GM19468 (cell line): Measurements from ENCODE around the gene CAMTA1.

Source experiments
- ATAC-seq: cut with Tn5 transposase; IDR thresholded peaks from one replicate; pipeline ENCODE4 v1.9.1; 2021; ENCODE audit warnings: mild to moderate bottlenecking, moderate library complexity, moderate number of reproducible peaks; ENCODE audit not compliant: unreplicated experiment; ENCODE audit errors: extremely low read depth

The CAMTA1 gene

GRCh38 chr1:6777813-6778212 lies 7.4 kb upstream of the CAMTA1 start:
- no peak for ATAC-seq

- ATAC-seq, result no peak
These were observed 6.0 kb upstream of the CAMTA1 start for GRCh38 chr1:6779089-6779805.

- no peak for ATAC-seq
These were observed 3.1 kb upstream of the CAMTA1 start for GRCh38 chr1:6782151-6782550.

GRCh38 chr1:6783221-6783620 lies 2.0 kb upstream of the CAMTA1 start:
- no peak for ATAC-seq

- ATAC-seq, result no peak
These were observed 1.2 kb upstream of the CAMTA1 start for GRCh38 chr1:6783936-6784559.

GRCh38 chr1:6784560-6785317 lies 515 bp upstream of the CAMTA1 start:
- peak; percentile 63 for ATAC-seq

- ATAC-seq, result no peak
These were observed 663 bp downstream of the CAMTA1 start for GRCh38 chr1:6785728-6786505.

GRCh38 chr1:6788946-6789345 lies 3.7 kb downstream of the CAMTA1 start:
- ATAC-seq, result no peak

GRCh38 chr1:6790146-6790545 lies 4.9 kb downstream of the CAMTA1 start:
- no peak for ATAC-seq

GRCh38 chr1:6794164-6794563 lies 8.9 kb downstream of the CAMTA1 start:
- no peak for ATAC-seq

GRCh38 chr1:6795203-6795602 lies 9.9 kb downstream of the CAMTA1 start:
- no peak for ATAC-seq

GRCh38 chr1:6795661-6796060 lies 10.4 kb downstream of the CAMTA1 start:
- no peak for ATAC-seq

- no peak for ATAC-seq
These were observed 10.8 kb downstream of the CAMTA1 start for GRCh38 chr1:6796095-6796494.

- no peak for ATAC-seq
These were observed 14.2 kb downstream of the CAMTA1 start for GRCh38 chr1:6799499-6799898.

GRCh38 chr1:6800745-6801144 lies 15.5 kb downstream of the CAMTA1 start:
- no peak for ATAC-seq

- ATAC-seq, result no peak
These were observed 15.9 kb downstream of the CAMTA1 start for GRCh38 chr1:6801199-6801598.

- no peak for ATAC-seq
These were observed 16.7 kb downstream of the CAMTA1 start for GRCh38 chr1:6801966-6802365.

- no peak for ATAC-seq
These were observed 17.2 kb downstream of the CAMTA1 start for GRCh38 chr1:6802454-6802853.

GRCh38 chr1:6802893-6803292 lies 17.6 kb downstream of the CAMTA1 start:
- ATAC-seq, result no peak

- ATAC-seq, result no peak
These were observed 18.1 kb downstream of the CAMTA1 start for GRCh38 chr1:6803357-6803756.

- ATAC-seq, result no peak
These were observed 19.8 kb downstream of the CAMTA1 start for GRCh38 chr1:6805004-6805416.
